HG03432 (cell line): ENCODE results near the gene ATP2C2.
"Not testable (repeated sequence)": the region's sequence is repeated elsewhere in the genome, so short reads cannot be mapped to it uniquely, and the experiment has no call there.

Source experiments
- ATAC-seq: cut with Tn5 transposase; IDR thresholded peaks from one replicate; pipeline ENCODE4 v1.9.1; 2021; ENCODE audit warnings: mild to moderate bottlenecking, moderate library complexity; ENCODE audit not compliant: unreplicated experiment

The ATP2C2 gene

GRCh38 chr16:84396082-84396481 is 27.7 kb downstream of the ATP2C2 start:
- ATAC-seq, result not testable (repeated sequence)

DNA sequence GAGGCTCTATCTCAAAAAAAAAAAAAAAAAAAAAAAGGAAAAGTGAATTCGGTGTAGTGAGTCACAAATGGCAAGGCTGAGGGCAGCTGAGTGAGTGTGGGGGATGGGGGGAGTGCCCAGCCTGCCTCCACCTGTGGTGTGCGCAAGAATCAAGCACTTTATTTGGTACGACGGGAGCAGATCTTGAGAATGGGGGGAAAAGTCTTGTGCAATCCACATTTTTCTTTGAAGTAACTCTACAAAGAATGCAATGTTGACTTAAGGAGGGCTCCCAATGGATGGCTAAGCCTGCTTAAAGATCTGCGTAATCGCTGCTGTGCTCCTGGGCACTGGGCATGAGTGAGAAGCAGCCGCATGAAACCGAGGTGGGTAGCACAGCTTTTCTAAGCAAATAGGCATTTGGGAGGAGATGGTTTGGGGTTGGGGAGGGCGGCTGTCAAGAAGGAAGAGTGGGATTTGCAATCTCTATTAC is 28.2 kb downstream of the ATP2C2 start:
- ATAC-seq, result no peak

DNA sequence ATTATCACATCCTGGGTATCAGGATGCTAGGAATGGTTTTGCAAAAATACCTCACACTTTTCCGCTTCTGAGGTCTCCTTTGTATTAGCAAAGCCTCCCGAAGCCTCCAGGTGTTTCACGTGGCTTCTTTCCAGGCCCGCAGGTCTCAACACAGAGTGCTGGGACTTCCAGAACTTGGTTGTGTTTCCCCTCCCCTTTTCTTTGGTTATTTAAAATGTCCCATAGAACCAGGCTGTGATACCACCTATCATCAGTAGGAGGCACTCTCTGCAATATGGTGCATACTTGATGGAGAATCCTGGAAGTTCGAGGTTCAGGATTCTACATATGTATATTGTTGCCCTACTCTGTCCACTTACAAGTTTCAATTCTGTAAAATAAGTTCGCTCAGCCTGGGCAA is 28.8 kb downstream of the ATP2C2 start:
- ATAC-seq, result no peak

- ATAC-seq, result no peak
Observed at GRCh38 chr16:84398701-84399100, 30.4 kb downstream of the ATP2C2 start.

GRCh38 chr16:84399912-84400311 is 31.6 kb downstream of the ATP2C2 start:
- ATAC-seq, result not testable (repeated sequence)

DNA sequence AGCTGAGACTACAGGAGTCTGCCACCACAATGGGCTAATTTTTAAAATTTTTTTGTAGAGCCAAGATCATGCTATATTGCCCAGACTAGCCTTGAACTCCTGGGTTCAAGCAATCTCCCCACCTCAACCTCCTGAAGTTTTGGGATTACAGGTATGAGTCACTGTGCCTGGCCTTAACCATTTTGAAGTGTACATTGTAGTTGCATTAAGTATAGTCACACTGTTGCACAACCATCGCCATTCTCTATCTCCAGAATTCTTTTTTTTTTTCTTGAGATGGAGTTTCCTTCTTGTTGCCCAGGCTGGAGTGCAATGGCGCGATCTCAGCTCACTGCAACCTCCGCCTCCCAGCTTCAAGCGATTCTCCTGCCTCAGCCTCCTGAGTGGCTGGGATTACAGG is 35.1 kb downstream of the ATP2C2 start:
- ATAC-seq, result not testable (repeated sequence)

DNA sequence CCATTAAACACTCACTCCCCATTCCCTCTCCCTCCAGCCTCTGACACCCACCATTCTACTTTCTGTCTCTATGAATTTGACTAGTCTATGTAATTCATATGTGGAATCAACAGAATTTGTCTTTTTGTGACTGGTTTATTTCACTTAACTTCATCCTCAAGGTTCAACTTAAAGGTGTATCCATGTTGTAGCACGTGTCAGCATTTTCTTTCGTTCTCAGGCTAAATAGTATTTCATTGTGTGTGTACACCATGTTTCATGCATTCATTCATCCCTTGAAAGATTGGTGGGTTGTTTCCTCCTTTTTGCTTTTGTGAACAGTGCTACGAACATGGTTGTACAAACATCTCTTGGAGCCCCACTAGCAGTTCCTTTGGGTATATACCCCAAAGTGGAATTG is 36.0 kb downstream of the ATP2C2 start:
- ATAC-seq, result no peak

DNA sequence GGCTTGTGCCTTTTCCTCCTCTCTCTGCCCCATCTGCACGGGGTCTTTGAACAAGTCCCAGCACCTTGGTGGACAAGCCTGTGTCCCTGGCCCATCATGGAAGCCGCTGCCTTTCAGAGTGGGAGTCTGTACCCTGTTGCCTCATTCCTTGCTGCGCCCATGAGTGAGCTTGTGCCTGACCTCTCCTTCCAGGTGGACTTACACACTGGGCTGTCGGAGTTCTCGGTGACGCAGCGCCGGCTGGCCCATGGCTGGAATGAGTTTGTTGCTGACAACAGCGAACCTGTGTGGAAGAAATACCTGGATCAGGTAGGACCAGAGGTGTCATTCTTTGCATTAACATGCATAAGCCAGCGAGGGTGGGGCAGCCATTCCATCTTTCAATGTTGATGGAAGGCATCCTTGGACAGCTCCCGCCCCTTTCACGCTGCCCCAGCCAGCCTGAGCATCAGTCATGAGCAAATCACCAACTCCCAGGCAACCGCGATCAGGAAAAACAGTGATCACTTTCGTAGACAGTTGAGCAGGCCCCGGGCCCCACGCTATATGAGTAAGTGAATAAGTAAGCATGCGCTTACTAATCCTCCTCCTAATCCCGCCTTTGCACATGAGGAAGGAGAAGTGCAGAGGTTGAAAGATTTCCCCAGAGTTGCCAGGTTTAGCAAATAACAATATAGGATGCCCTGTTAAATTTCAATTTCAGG is 36.8 kb downstream of the ATP2C2 start:
- ATAC-seq, result no peak

DNA sequence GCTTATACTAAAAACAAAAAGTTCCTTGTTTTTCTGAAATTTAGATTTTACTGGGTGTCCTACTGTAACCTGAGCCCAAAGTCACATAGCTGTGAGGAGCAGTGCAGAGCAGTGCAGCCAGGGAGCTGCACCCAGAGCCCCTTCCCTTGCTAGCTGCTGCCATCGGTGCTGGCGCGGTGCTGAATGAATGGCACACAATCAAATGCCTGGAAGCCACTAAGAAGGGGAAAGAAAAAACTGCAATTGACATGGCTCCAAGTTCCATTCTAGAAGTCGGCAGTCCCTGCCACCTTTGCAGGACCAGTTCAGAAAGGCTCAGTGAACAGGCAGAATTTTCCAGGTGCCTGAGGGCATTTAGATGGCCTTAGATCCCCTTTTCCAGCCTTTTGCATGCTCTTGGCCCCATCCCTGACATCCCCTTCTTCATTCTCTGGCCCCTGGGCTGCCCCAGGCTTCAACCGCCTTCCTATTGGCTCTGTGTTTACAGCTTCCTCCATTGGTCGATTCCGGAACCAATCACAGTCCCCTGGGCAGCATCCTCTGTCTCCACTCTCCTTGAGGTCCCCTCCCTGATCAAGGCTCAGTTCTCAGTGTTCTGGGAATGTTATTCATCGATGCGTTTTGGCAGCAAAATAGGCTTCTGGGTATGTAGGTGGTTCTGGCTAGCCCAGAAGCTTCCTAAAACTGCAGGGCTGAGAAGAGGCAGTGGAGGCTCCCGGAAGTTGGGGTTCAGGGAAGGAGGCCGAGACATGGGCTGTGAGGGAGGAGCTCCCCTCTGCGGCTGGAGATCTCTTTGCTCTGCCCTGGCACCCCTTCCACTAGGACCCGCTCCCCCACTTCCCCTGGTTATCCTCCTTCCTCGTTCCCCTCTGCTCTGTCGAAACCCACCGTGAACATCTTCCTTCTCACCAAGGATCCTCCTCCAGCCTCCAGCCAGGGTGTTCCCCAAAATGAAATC is 37.9 kb downstream of the ATP2C2 start:
- ATAC-seq, result no peak

GRCh38 chr16:84407588-84408313 is 39.4 kb downstream of the ATP2C2 start:
- ATAC-seq, result no peak

DNA sequence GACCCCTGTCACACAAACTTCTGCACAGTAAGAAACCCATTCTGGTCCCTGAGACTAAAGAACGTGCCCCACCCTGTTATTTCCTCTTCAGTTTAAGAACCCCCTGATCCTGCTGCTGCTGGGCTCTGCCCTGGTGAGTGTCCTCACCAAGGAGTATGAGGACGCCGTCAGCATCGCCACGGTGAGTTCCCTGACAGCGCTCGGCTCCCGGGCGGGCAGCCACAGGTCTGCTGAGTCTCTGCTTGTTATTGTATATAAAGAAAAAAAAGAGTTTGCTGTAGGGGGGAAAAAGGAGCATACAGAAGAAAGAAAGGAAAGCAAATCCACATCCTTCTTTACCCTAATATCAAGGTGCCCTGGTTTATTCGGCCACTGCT is 40.0 kb downstream of the ATP2C2 start:
- ATAC-seq, result no peak

DNA sequence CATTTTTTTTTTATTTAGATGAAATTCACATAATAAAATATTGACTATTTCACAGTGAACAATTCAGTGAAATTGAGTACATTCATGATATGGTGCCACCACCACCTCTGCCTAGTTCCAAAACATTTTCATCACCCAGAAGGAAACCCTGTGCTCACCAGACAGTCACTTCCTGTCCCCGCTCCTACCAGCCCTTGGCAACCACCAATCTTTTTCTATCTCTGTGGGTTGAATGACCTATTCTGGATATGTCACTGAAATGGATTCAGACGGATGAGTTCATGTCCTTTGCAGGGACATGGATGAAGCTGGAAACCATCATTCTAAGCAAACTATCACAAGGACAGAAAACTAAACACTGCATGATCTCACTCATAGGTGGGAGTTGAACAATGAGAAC is 40.5 kb downstream of the ATP2C2 start:
- no peak for ATAC-seq

- ATAC-seq, result no peak
Observed at GRCh38 chr16:84410361-84411138, 42.2 kb downstream of the ATP2C2 start.

DNA sequence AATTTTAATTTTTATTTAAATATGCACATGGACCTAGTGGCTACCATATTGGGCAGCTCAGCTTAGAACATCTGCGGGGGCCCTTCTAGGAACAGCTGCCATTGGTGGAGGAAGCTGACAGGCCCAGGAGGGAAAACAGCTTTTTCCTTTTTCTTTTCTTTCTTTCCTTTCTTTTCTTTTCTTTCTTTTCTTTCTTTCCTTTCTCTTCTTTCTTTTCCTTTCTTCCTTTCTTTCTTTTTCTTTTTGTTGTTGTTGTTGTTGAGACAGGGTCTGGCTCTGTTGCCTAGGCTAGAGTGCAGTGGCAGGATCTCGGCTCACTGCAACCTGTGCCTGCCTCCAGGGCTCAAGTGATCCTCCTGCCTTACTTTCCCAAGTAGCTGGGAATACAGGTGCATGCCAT is 43.4 kb downstream of the ATP2C2 start:
- no peak for ATAC-seq

DNA sequence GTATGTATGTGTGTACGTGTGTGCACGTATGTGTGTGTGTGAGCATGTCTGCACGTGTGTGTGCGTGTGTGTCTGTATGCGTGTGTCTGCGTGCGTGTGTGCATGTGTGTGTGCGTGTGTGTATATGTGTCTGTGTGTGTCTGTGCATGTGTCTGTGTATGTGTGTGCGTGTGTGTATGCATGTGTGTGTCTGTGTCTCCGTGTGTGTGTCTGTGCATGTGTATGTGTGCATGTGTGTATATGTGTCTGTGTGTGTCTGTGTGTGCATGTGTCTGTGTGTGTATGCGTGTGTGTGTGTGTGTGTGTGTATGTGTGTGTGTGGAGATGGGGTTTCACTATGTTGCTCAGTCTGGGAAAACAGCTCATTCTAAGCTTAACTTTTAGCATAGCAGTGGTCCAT is 43.9 kb downstream of the ATP2C2 start:
- ATAC-seq, result no peak

GRCh38 chr16:84413244-84414004 is 45.1 kb downstream of the ATP2C2 start:
- ATAC-seq, result no peak

DNA sequence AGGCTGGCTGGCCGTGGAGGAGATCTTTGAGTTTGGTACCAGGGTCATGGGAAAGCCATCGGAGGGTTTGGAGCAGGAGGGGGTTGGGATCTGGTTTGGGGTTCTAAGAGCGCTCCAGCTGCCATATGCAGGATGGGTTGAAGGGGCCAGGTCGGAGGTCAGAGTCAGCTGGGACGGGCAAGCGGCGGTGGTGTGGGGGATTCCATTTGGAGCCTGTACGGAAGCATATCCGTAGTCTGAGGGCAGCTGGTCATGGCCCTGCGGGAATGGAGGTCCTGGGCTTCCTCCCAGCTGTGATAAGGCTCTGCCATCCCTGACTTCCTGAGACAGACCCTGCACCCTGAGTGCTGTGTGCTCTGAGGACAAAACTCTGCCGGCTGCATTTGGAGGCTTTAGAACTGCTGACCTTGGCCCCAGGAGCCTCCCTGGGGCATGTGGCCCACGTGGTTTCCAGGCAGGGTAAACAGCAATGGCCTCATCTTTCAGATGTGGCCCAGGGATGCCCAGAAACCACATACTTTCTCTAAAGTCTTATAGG is 46.5 kb downstream of the ATP2C2 start:
- no peak for ATAC-seq

DNA sequence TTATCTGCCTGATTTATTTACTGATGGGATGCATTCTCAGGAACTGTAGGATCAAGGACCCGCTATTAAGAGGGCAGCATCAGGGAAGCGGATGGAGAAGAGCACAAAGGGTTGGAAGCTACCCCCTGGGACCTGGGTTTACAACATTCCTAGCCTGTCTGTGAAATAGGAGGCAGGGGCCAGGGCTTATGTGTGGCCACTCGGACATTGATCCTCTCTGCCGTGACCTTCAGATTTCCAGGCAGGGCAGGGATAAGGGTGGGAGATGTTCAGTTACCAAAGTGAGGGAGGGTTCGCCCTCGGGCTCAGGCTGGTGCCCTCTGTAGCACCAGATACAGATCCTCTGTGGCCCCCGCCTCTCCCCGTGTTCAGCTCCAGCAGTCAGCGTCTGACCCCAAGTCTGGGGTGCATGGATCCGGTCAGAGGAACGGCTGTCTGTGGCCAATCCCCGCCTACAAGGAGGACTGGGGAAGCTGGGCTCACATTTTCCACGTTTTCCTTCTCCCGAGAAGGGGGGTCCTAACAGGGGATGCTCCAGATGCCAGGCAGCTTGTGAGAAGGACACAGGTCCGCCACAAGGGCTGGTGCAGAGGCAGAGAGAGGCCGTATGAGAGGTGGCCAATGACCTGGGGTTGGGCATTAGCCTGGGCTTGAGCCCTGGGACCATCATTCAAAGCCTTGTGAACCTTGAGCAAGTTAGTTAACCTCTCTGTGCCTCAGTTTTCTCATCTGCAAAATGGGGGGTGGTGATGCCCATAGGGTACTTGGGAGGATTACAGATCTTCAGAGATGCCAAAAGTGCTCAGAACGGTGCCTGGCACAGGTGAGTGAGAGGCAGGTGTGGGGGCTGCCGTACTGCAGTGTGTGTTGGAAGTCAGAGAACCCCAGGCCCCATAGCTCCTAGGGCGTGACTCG is 48.3 kb downstream of the ATP2C2 start:
- ATAC-seq, result no peak
